ENCODE results near the gene SEPHS1.

SEPHS1 gene

DNA sequence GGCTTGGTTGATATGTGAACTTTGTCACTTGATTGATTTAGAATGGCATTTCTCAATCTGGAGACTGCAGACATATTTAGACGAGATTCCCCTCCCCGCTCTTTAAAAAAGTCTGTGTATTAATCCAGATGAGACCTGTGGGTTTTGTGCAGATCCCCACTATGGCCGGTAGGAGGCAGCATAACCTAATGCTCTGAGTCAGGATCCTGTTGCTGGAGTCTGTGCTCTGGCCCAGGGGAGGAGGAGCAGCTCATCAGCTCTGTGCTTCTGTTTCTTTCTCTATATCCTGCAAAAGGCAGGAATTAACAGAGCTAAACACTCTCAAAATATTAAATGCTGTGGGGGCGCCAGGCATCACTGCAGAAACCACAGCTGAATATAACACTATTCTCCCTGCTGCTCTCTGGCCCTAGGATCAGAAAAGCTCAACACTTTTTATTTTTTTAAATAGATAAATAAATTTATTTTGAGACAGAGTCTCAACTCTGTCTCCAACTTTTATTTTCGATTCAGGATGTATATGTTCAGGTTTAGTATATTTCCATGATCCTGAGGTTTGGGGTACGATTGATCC lies 23.9 kb upstream of the SEPHS1 start:
- Histone ChIP-seq H4K8ac (ENCODE audit: low read depth, low read length) (no peak overlapping the region), H3K4me2 (ENCODE audit: low read length) (no peak overlapping the region), H3K4me1 (ENCODE audit: control insufficient read depth, low read depth, low read length) (no peaks in the 10 kb centered on the region), H2BK15ac (replicated peaks; ENCODE audit: low read depth) (no peak overlapping the region), H3K27ac (ENCODE audit: low read depth, low read length) (no peak overlapping the region), H4K5ac (ENCODE audit: low read length) (no peak overlapping the region), H3K36me3 (ENCODE audit: control insufficient read depth, insufficient read depth, low read length) (no peaks in the 10 kb centered on the region), H2AK5ac (ENCODE audit: low read length) (no peak overlapping the region), H3K27me3 (ENCODE audit: insufficient read depth, low read length, poor library complexity) (no peaks in the 10 kb centered on the region), H3K23ac (ENCODE audit: low read length) (no peak overlapping the region), H2BK120ac (ENCODE audit: low read depth, low read length) (no peak overlapping the region), H3K56ac (ENCODE audit: low read length) (no peak overlapping the region), H3K79me1 (ENCODE audit: low read length) (no peaks in the 10 kb centered on the region), H2BK5ac (ENCODE audit: low read length) (no peak overlapping the region), H3K79me2 (ENCODE audit: control insufficient read depth, insufficient read depth, low read length) (no peaks in the 10 kb centered on the region), H3K4me3 (ENCODE audit: low read length) (no peak overlapping the region), H3K18ac (ENCODE audit: low read length) (no peak overlapping the region), H3K4ac (ENCODE audit: low read depth, low read length) (no peak overlapping the region), H3K9ac (ENCODE audit: low read length) (no peak overlapping the region)
- no CpG with 5 or more reads among the region's 6 CpGs for WGBS (ENCODE audit: extremely low coverage, insufficient coverage, low lambda C conversion rate)
- DNase-seq, result peak; percentile 90

DNA sequence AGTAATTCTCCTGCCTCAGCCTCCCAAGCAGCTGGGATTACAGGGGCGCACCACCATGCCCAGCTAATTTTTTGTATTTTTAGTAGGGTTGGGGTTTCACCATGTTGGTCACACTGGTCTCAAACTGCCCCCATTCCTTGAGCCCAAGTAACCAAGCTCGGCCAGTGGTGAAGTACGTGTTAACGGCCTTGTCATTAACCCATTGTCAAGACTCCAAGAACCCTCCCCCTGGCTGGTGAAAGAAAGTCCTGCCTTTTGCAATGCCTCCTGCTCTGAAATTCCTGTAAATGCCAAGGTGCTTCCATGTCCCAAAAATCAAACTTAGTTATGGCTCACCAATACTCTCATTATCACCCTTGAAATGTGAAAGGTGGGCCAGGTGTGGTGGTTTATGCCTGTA lies 18.8 kb upstream of the SEPHS1 start:
- H3K9ac ChIP-seq (ENCODE audit: low read length), result no peak overlapping the region
- H3K4me3 ChIP-seq (ENCODE audit: low read length), result no peak overlapping the region
- H2AK5ac ChIP-seq (ENCODE audit: low read length), result no peak overlapping the region
- no peaks in the 10 kb centered on the region for H3K79me2 ChIP-seq (ENCODE audit: control insufficient read depth, insufficient read depth, low read length)
- H3K36me3 ChIP-seq (ENCODE audit: control insufficient read depth, insufficient read depth, low read length), result no peaks in the 10 kb centered on the region
- no peaks in the 10 kb centered on the region for H3K4me1 ChIP-seq (ENCODE audit: control insufficient read depth, low read depth, low read length)
- H2BK15ac ChIP-seq (replicated peaks; ENCODE audit: low read depth), result no peak overlapping the region
- H3K27ac ChIP-seq (ENCODE audit: low read depth, low read length), result no peak overlapping the region
- no peak overlapping the region for H4K5ac ChIP-seq (ENCODE audit: low read length)
- no peak overlapping the region for H2BK5ac ChIP-seq (ENCODE audit: low read length)
- no peak overlapping the region for H3K56ac ChIP-seq (ENCODE audit: low read length)
- no peaks in the 10 kb centered on the region for H3K27me3 ChIP-seq (ENCODE audit: insufficient read depth, low read length, poor library complexity)
- H2BK120ac ChIP-seq (ENCODE audit: low read depth, low read length), result no peak overlapping the region
- H3K4ac ChIP-seq (ENCODE audit: low read depth, low read length), result no peak overlapping the region
- no peak overlapping the region for H4K8ac ChIP-seq (ENCODE audit: low read depth, low read length)
- no peak overlapping the region for H3K18ac ChIP-seq (ENCODE audit: low read length)
- H3K79me1 ChIP-seq (ENCODE audit: low read length), result no peaks in the 10 kb centered on the region
- peak; percentile 68 for DNase-seq
- no CpG with 5 or more reads among the region's 4 CpGs for WGBS (ENCODE audit: extremely low coverage, insufficient coverage, low lambda C conversion rate)
- no peak overlapping the region for H3K23ac ChIP-seq (ENCODE audit: low read length)
- H3K4me2 ChIP-seq (ENCODE audit: low read length), result no peak overlapping the region

- H3K27me3 ChIP-seq (ENCODE audit: insufficient read depth, low read length, poor library complexity), result no peaks in the 10 kb centered on the region
- no peak overlapping the region for H4K8ac ChIP-seq (ENCODE audit: low read depth, low read length)
- no CpG with 5 or more reads among the region's 6 CpGs for WGBS (ENCODE audit: extremely low coverage, insufficient coverage, low lambda C conversion rate)
- no peaks in the 10 kb centered on the region for H3K79me2 ChIP-seq (ENCODE audit: control insufficient read depth, insufficient read depth, low read length)
- H2BK120ac ChIP-seq (ENCODE audit: low read depth, low read length), result no peak overlapping the region
- H2BK15ac ChIP-seq (replicated peaks; ENCODE audit: low read depth), result no peak overlapping the region
- H3K18ac ChIP-seq (ENCODE audit: low read length), result no peak overlapping the region
- no peak overlapping the region for H3K4me3 ChIP-seq (ENCODE audit: low read length)
- no peak overlapping the region for H2BK5ac ChIP-seq (ENCODE audit: low read length)
- no peak overlapping the region for H3K4me2 ChIP-seq (ENCODE audit: low read length)
- no peaks in the 10 kb centered on the region for H3K4me1 ChIP-seq (ENCODE audit: control insufficient read depth, low read depth, low read length)
- no peaks in the 10 kb centered on the region for H3K79me1 ChIP-seq (ENCODE audit: low read length)
- H3K36me3 ChIP-seq (ENCODE audit: control insufficient read depth, insufficient read depth, low read length), result no peaks in the 10 kb centered on the region
- no peak overlapping the region for H3K56ac ChIP-seq (ENCODE audit: low read length)
- H2AK5ac ChIP-seq (ENCODE audit: low read length), result no peak overlapping the region
- no peak overlapping the region for H3K9ac ChIP-seq (ENCODE audit: low read length)
- DNase-seq, result no peak
- H3K4ac ChIP-seq (ENCODE audit: low read depth, low read length), result no peak overlapping the region
- no peak overlapping the region for H4K5ac ChIP-seq (ENCODE audit: low read length)
- no peak overlapping the region for H3K27ac ChIP-seq (ENCODE audit: low read depth, low read length)
- H3K23ac ChIP-seq (ENCODE audit: low read length), result no peak overlapping the region
Observed at GRCh38 chr10:13365831-13366230, 17.7 kb upstream of the SEPHS1 start.

DNA sequence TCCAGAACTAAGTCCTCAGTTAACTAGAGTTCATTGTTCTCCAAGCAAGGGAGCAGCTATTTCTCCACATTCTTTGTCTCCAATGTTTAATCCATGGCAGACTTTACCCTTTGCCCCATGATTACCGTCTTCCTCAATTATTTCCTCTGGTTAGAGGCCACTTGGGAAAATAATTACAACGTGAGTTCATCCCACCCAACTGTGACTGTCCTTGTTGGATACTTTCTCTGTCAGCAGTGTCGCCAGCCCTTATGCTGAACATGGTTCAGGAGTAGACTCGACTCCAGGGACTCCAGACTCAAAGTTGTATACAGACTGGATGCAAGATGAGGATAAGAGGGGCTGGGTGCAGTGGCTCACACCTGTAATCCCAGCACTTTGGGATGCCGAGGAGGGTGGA lies 17.1 kb upstream of the SEPHS1 start:
- Histone ChIP-seq H3K79me1 (ENCODE audit: low read length) (no peaks in the 10 kb centered on the region), H3K4ac (ENCODE audit: low read depth, low read length) (no peak overlapping the region)

DNA sequence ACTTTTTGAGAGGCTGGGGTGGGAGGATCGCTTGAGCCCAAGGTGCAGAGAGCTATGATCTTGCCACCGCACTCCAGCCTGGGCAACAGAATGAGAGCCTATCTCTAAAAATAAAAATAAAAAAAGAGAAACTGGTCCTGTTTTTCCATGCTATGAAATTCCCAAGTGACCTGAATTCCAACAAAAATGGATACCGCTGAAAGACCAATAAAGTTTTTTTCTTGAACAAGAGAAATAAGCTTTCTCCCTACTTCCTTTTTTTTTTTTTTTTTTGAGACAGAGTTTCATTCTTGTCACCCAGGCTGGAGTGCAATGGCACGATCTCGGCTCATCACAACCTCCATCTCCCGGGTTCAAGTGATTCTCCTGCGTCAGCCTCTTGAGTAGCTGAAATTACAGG lies 12.5 kb upstream of the SEPHS1 start:
- Histone ChIP-seq H3K4ac (ENCODE audit: low read depth, low read length) (no peak overlapping the region), H2BK120ac (ENCODE audit: low read depth, low read length) (no peak overlapping the region), H2BK15ac (replicated peaks; ENCODE audit: low read depth) (no peak overlapping the region), H3K18ac (ENCODE audit: low read length) (no peak overlapping the region), H3K4me1 (ENCODE audit: control insufficient read depth, low read depth, low read length) (no peaks in the 10 kb centered on the region), H2BK5ac (ENCODE audit: low read length) (no peak overlapping the region), H4K5ac (ENCODE audit: low read length) (no peak overlapping the region), H3K4me3 (ENCODE audit: low read length) (no peak overlapping the region), H3K79me2 (ENCODE audit: control insufficient read depth, insufficient read depth, low read length) (no peaks in the 10 kb centered on the region), H3K36me3 (ENCODE audit: control insufficient read depth, insufficient read depth, low read length) (no peaks in the 10 kb centered on the region), H3K27ac (ENCODE audit: low read depth, low read length) (no peak overlapping the region), H3K56ac (ENCODE audit: low read length) (no peak overlapping the region), H3K23ac (ENCODE audit: low read length) (no peak overlapping the region), H3K4me2 (ENCODE audit: low read length) (no peak overlapping the region), H3K9ac (ENCODE audit: low read length) (no peak overlapping the region), H2AK5ac (ENCODE audit: low read length) (no peak overlapping the region), H4K8ac (ENCODE audit: low read depth, low read length) (no peak overlapping the region), H3K79me1 (ENCODE audit: low read length) (no peaks in the 10 kb centered on the region), H3K27me3 (ENCODE audit: insufficient read depth, low read length, poor library complexity) (no peaks in the 10 kb centered on the region)
- DNase-seq, result no peak
- no CpG with 5 or more reads among the region's 7 CpGs for WGBS (ENCODE audit: extremely low coverage, insufficient coverage, low lambda C conversion rate)

More for the DNA sequence above, 17.1 kb upstream of the SEPHS1 start:
- no CpG with 5 or more reads among the region's 5 CpGs for WGBS (ENCODE audit: extremely low coverage, insufficient coverage, low lambda C conversion rate)
- no peak overlapping the region for H3K18ac ChIP-seq (ENCODE audit: low read length)
- no peak overlapping the region for H4K5ac ChIP-seq (ENCODE audit: low read length)
- no peak for DNase-seq
- no peak overlapping the region for H2BK120ac ChIP-seq (ENCODE audit: low read depth, low read length)
- no peak overlapping the region for H4K8ac ChIP-seq (ENCODE audit: low read depth, low read length)
- H2BK5ac ChIP-seq (ENCODE audit: low read length), result no peak overlapping the region
- H3K23ac ChIP-seq (ENCODE audit: low read length), result no peak overlapping the region
- H3K9ac ChIP-seq (ENCODE audit: low read length), result no peak overlapping the region
- H2BK15ac ChIP-seq (replicated peaks; ENCODE audit: low read depth), result no peak overlapping the region
- no peak overlapping the region for H3K27ac ChIP-seq (ENCODE audit: low read depth, low read length)
- H3K4me2 ChIP-seq (ENCODE audit: low read length), result no peak overlapping the region
- no peak overlapping the region for H2AK5ac ChIP-seq (ENCODE audit: low read length)
- H3K4me1 ChIP-seq (ENCODE audit: control insufficient read depth, low read depth, low read length), result no peaks in the 10 kb centered on the region
- H3K56ac ChIP-seq (ENCODE audit: low read length), result no peak overlapping the region
- H3K4me3 ChIP-seq (ENCODE audit: low read length), result no peak overlapping the region
- no peaks in the 10 kb centered on the region for H3K27me3 ChIP-seq (ENCODE audit: insufficient read depth, low read length, poor library complexity)
- H3K79me2 ChIP-seq (ENCODE audit: control insufficient read depth, insufficient read depth, low read length), result no peaks in the 10 kb centered on the region
- no peaks in the 10 kb centered on the region for H3K36me3 ChIP-seq (ENCODE audit: control insufficient read depth, insufficient read depth, low read length)

GRCh38 chr10:13356392-13356791 lies 8.3 kb upstream of the SEPHS1 start:
- H3K4me2 ChIP-seq (ENCODE audit: low read length), result no peak overlapping the region
- H3K9ac ChIP-seq (ENCODE audit: low read length), result no peak overlapping the region
- H3K56ac ChIP-seq (ENCODE audit: low read length), result no peak overlapping the region
- no peak overlapping the region for H4K5ac ChIP-seq (ENCODE audit: low read length)
- H3K4me1 ChIP-seq (ENCODE audit: control insufficient read depth, low read depth, low read length), result no peaks in the 10 kb centered on the region
- no peak overlapping the region for H3K27ac ChIP-seq (ENCODE audit: low read depth, low read length)
- no peaks in the 10 kb centered on the region for H3K36me3 ChIP-seq (ENCODE audit: control insufficient read depth, insufficient read depth, low read length)
- H2BK15ac ChIP-seq (replicated peaks; ENCODE audit: low read depth), result no peak overlapping the region
- H3K4ac ChIP-seq (ENCODE audit: low read depth, low read length), result no peak overlapping the region
- no peak for DNase-seq
- H3K4me3 ChIP-seq (ENCODE audit: low read length), result no peak overlapping the region
- WGBS (ENCODE audit: extremely low coverage, insufficient coverage, low lambda C conversion rate), result no CpG with 5 or more reads among the region's 4 CpGs
- H2BK5ac ChIP-seq (ENCODE audit: low read length), result no peak overlapping the region
- no peak overlapping the region for H2BK120ac ChIP-seq (ENCODE audit: low read depth, low read length)
- H2AK5ac ChIP-seq (ENCODE audit: low read length), result no peak overlapping the region
- H4K8ac ChIP-seq (ENCODE audit: low read depth, low read length), result no peak overlapping the region
- H3K23ac ChIP-seq (ENCODE audit: low read length), result no peak overlapping the region
- H3K79me2 ChIP-seq (ENCODE audit: control insufficient read depth, insufficient read depth, low read length), result no peaks in the 10 kb centered on the region
- no peaks in the 10 kb centered on the region for H3K79me1 ChIP-seq (ENCODE audit: low read length)
- H3K18ac ChIP-seq (ENCODE audit: low read length), result no peak overlapping the region
- H3K27me3 ChIP-seq (ENCODE audit: insufficient read depth, low read length, poor library complexity), result no peaks in the 10 kb centered on the region
